HG02973 (cell line): ENCODE data around the gene RAB3C.
"Not testable (repeated sequence)": the region's sequence is repeated elsewhere in the genome, so short reads cannot be mapped to it uniquely, and the experiment has no call there.

Experiments
- ATAC-seq: cut with Tn5 transposase; IDR thresholded peaks from one replicate; pipeline ENCODE4 v1.9.1; 2021; ENCODE audit warnings: moderate library complexity; ENCODE audit not compliant: unreplicated experiment

The RAB3C gene

DNA sequence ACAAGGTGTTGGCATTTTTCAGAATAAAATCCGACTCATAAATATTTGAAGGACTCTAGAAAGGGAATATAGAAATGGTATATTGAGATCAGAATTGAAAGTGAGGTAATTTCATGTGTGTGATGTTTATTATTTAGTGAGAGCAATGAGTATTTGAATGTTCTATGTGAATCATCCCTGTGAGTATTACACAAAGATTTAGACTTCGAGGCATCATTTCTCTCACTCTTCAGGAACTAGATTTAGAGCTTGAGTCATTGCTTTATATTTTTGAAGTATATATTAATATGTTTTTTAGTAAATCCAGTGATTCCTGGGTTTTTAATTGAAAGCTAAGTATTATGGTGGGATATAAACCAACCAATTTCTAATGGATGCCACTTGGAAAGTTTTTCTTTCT is 91.2 kb downstream of the RAB3C start:
- no peak for ATAC-seq

DNA sequence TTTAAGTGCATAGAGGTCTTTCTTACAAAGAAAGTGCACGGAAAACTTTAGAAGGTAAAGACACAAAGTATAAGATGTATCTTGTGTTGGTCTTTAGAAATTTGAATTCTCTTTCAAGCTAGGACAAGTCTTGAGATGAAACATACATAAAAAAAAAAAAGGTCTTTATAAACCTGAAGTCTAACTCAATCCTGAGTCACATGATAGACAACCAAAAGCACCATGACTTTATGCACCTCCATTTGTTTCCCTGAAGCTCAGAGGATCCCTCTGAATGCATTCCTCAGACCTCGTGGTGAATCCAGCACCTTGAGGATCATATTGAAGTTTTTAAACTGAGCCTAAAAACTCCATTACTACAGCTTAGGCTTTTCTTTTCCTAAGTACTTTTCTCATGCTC is 91.8 kb downstream of the RAB3C start:
- ATAC-seq, result no peak

DNA sequence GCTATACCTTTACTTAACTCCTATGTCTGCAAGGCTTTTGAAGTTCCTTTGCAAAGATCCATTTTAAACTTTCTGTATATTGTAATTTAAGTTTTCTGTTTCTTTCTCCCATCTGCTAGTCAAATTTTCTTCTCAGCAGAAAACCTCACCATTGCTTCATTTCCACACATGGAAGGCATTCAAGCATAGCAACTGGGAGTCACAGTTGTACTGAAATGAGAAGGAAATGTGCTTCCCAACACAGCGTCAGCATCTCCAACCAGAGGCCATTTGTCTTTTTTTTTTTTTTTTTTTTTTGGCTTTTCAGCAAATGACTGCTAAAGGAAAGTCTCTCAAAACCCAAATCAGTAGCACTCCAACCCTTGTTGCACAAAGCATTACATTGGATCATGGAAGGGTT is 92.5 kb downstream of the RAB3C start:
- ATAC-seq, result no peak

GRCh38 chr5:58677650-58678049 is 94.8 kb downstream of the RAB3C start:
- no peak for ATAC-seq

DNA sequence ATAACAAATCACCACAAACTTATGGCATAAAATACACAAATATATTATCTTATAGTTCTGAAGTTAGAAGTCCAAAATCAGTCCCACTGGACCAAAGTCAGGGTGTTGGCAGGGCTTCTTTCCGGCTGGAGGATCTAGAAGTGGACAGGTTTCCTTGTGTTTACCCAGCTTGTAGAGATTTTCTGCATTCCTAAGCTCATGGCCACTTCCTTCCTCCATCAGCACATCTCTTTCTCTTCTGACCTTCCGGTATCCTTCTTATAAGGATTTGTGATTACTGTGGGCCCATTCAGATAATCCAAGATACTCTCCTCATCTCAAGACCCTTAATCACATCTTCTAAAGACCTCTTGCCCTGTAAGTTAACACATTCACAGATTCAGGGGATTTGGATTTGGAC is 97.6 kb downstream of the RAB3C start:
- ATAC-seq, result no peak

- ATAC-seq, result no peak
Observed at GRCh38 chr5:58681943-58682342, 99.1 kb downstream of the RAB3C start.

GRCh38 chr5:58683567-58683966 is 100.7 kb downstream of the RAB3C start:
- no peak for ATAC-seq

GRCh38 chr5:58687079-58687478 is 104.2 kb downstream of the RAB3C start:
- ATAC-seq, result no peak

- no peak for ATAC-seq
Observed at GRCh38 chr5:58687595-58687994, 104.7 kb downstream of the RAB3C start.

DNA sequence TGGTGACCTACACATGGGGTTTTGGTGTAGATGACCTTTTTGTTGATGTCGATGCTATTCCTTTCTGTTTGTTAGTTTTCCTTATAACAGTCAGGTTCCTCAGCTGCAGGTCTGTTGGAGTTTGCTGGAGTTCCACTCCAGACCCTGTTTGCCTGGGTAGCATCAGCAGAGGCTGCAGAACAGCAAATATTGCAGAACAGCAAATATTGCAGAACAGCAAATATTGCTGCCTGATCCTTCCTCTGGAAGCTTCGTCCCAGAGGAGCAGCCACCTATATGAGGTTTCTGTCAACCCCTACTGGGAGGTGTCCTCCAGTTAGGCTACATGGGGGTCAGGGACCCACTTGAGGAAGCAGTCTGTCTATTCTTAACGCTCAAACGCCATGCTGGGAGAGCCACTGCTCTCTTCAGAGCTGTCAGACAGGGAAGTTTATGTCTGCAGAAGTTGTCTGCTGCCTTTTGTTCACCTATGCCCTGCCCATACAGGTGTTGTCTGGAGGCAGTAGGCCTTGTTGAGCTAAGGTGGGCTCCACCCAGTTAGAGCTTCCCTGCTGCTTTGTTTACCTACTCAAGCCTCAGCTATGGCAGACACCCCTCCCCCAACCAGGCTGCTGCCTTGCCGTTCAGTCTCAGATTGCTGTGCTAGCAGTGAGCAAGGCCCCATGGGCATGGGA is 116.3 kb downstream of the RAB3C start:
- not testable (repeated sequence) for ATAC-seq

GRCh38 chr5:58699762-58700118 is 116.9 kb downstream of the RAB3C start:
- no peak for ATAC-seq

GRCh38 chr5:58703925-58704555 is 121.2 kb downstream of the RAB3C start:
- ATAC-seq, result no peak

DNA sequence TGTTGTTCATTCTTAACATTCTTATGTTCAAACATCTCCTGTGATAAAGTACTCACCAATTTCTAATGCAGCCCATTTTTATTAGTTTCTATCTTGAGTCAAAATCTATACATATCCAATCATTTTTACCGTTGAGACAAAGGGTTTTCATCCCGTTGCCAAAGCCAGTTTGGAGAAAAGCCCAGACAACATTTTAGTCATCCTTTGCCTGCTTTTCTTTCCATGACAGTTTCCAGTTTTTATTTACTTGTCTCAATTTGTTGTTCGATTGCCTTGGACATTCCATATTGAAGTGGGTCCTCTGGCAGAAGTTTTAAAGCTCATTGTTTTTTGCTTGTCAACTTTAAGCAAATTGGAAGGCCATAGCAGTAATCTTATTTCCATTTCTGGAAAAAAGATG is 123.9 kb downstream of the RAB3C start:
- ATAC-seq, result no peak

DNA sequence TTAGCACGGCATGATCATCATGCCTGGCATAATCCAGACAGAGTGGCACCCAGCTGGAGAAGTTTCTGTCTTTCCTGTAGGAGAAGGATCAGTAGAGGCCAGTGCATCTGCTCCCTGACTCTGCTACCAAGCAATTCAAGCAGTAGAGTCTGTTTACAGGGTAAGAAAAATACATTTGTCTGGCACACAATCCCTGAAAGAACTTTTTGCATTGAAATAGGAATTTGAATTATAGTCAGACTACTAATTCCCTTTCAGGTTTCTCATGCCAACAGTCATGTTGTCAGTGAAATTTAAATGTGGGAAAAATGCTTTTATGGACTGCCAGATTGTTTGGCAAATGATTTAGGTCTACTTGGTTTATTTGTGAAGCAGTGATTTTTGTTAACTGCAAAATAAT is 125.6 kb downstream of the RAB3C start:
- no peak for ATAC-seq

- ATAC-seq, result not testable (repeated sequence)
Observed at GRCh38 chr5:58710425-58710824, 127.5 kb downstream of the RAB3C start.

GRCh38 chr5:58710871-58711270 is 128.0 kb downstream of the RAB3C start:
- ATAC-seq, result no peak

- ATAC-seq, result no peak
Observed at GRCh38 chr5:58711965-58712364, 129.1 kb downstream of the RAB3C start.

DNA sequence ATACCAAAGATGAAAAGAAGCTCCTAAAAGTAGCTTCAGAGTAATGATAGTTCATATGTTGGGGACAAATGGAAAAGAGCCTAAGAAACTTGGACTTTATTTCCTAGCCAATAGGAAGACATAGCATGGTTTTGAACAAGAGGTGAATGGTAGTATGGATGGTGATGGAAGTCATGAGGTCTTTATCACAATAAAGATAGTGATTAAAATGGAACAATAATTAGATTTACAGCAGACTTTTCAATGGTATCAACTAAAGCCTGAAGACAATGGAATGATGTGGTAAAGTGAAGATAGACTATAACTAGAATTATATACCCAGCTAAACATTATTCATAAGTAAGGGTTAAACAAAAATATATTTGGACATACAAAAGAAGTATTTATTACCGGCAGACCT is 131.2 kb downstream of the RAB3C start:
- no peak for ATAC-seq

DNA sequence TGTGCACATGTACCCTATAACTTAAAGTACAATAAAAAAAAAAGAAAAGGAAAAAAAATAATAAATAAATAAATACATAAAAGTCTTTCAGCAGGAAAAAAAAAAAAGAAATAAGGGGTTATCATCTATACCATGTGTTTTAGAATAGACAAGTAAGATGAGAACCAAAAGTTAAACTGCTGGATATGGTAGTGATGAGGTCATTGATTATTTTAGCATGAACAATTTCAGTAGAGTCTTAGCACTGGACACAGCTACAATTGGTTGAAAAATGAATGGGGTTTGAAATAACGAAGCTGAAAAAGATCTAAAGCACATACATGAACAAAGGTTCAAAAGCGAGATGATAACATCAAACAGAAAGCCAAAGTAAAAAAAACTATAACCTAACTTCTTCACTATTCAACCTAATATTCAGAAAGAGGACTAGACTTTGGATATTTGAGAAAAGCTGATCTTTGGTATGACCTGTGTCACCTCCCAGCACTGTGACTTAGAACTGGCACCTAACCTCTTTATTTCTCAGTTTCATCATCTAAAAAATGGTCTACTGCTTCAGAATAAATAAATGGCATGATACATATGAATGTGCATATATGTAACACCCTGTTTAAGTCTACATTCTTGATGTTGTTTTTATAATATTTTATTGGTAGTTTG is 133.3 kb downstream of the RAB3C start:
- no peak for ATAC-seq

DNA sequence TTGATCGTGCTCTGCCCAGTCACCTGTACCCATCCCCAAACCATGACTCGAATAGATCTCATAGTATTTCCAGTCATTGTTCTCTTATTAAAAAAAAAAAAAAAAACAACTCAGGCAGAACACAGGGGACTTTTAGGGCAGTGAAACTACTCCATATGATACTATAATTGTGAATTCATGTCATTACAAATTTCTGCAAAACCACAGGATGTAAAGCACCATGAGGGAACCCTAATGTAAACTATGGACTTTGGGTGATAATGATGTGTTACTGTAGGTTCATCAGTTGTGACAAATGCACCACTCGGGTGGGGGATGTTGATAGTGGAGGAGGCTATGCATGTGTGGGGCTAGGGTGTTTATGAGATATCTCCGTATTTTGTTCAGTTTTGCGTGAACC is 133.8 kb downstream of the RAB3C start:
- no peak for ATAC-seq

DNA sequence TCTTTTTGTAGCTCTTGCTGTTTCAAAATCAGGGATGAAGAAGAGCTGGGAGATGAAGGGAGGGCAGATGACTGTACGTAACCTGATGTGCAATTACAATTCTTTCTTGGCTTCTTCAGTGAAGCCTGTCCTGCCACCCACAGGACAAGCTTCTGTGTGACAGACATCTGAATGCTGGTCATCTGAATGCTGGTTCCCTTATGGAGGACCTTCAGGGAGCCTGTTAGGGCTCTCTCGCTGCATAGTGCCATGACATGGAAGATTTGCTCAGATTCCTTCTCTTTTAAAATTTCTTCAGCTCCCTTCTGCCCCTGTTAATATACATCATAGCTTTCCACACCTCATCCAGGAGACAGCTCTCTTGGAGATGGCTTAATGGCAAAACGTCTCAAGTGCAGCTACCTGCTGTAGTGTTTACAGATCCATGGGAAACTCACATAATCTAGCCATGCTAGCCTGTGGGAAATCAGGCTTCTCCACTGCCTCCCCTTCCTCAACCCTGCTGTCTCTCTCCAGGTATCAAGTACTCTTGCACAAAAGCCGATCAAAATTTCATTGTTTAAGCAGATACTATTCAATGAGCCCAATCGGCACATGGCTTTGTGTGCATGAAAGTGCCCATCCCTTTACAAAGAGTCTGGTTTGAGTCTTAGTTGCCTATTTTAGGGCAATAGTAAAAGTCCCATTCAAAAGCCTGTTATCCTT is 134.6 kb downstream of the RAB3C start:
- no peak for ATAC-seq
